GM18499 (cell line): ENCODE measurements around the gene CYFIP1.

ENCODE experiments used
- ATAC-seq: cut with Tn5 transposase; IDR thresholded peaks from one replicate; pipeline ENCODE4 v1.9.1; 2021; ENCODE audit warnings: moderate number of reproducible peaks; ENCODE audit not compliant: insufficient read depth, unreplicated experiment

Gene CYFIP1

DNA sequence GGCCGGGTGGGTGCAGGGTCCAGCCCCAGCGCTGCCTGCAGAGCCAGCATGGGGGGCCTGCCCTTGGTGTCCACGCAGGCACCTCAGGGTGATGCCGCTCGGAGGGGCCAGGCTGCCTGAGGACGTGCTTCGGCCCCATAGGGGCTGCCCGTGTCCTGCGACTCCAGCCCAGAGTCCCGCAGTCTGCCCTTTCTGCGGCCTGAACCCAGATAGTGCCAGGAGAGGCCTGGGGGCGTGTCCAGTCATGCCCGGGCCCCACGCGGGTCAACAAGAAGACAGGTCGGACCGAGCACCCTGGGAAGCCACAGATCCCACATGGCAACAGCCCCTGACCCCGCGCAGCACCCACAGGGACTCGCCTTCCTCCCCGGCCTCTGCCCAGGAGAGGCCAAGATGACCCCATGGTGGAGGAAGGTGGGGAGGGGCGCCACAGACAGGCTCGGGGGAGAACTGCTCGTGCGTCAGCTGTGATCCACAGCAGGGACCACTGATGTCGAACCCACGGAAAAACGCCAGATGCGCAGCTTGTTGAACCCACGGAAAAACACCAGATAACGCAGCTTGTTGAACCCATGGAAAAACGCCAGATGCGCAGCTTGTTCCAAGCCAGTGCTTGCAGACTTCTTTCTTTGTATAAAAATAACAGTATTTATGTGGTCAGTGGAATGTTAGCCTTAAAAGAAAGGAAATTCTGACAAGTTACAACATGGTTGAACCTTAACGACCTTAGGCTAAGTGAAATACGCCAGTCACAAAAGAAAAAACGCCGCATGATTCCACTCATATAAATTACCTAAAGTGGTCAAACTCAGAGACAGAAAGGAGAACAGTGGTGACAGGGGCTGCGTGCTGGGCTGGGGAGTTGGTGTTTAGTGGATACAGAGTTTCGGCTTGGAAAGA lies 28.5 kb downstream of the CYFIP1 start:
- no peak for ATAC-seq

DNA sequence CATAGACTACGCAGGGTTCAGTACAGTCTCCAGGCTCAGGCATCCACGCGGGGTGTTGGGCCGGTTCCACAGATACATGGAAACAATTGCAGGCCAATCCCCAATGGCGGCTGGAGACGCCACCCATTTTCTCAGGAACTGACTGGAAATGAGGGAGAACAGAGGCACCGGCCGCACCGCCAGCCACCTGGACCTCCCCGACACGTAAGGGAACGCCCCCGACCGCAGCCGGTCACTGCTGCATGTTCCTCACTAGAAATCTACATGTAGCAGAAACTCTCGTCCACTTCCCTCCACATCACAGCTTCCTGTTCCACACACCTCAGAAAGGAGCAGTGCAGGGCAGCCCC lies 29.2 kb downstream of the CYFIP1 start:
- ATAC-seq: no peak

DNA sequence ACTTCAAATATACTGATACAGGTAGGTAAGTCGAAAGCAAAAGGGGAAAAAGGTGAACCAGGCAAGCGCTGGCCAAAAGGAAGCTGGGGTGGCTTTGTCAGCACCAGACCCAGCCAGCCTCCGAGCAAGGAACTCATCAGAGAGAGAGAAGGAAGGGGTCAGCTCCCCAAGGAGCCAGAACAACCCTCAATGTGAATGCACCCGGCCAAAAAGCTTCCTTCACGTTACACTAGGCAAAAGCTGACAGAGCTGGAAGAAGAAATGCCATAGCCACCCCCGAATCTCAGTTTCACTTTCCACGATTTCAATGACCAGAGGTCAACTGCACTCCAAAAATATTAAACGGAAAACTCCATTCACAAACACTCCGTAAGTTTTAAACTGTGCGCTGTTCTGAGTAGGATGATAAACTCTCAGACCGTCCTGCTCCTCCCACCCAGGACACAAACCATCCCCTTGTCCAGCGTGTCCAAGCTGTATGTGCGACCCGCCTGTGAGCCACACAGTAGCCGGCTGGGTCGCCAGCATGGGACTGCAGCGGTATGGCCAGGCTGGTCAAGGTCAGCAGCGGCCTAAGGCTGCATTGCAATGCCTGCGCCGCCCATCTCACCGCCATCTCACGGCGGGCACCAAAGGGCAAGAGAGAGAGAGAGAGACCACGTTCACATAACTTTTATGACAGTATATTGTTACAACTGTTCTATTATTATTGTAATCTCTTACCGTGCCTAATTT lies 29.7 kb downstream of the CYFIP1 start:
- no peak for ATAC-seq

DNA sequence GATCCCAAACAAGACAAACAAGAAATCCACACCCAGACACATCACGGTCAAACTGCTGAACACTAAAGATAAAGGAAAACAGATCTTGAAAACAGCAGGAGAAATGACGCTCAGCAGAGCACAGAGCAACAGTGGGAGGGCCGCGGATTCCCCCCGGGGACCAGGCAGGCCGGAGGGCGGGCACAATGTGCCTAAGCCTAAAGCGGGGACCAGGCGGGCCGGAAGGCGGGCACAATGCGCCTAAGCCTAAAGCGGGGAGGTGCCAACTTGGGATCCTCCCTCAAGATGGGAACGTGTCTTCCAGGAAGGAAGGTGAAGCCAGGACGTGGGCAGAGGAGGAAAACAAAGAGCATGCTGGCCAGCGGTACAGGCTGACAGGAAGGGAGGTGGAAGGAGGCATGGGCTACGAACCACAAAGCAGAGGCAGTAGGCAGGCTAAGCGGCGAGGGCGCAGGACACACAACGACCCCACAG lies 31.1 kb downstream of the CYFIP1 start:
- ATAC-seq: no peak

DNA sequence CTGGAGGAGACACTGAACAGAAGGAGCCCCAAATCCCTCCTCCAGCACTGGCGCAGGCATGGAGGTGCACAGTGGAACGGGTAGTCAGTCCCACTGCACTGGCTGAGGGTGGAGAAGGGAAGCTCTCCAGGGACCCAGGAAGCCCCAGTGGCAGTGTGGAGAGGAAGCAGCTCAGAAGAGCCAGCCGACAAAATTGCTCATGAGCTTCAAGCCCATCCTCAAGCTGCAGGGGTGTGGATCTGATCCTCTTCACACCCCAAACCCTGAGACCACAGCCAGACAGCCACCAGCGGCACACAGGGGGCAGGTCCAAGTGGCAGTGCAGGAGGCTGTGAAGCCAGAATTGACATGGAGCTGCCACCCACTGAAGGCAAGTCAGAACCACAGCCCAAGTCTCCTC lies 32.1 kb downstream of the CYFIP1 start:
- no peak for ATAC-seq

DNA sequence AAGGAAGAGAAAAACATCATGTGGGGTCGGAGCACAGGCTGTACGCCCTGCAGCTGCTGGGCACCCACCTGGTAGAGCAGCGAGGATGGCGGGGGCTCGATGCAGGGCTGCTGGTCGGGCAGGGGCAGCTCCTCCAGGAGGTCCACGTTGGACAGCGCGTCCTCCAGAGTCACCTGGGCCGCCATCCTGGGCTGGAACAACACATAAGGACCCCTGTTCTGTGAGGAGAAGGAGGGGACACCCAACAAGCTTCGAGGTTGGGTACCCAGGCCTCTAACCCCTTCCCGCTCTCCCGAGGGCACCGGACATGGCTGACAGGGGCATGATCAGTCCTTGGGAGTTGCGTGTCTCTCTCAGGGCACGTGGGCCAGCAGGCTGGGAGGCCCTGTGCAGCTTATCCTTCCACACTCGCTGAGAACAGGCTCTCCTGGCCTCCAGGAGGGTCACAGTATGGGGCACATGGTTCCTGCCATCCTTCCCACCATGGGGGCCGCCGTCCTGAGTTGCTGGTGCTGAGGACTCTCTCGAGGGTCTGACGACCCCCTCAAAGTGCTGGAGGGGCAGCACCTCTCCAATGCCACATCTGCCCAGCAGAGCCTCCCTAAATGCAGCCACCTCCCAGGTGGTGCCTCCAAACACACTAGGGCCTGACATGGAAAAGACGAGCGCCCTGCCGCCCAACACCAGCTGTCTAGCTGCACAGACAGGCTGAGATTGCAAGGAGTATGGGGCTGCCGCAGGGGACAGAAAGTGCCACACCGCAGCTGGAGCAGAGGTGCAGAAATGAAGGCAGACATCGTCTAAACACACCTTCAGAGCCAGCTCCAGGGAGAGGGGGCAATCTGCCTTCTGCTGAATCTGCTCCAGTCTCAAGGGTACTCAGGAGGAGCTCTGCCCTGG lies 32.8 kb downstream of the CYFIP1 start:
- no peak for ATAC-seq

DNA sequence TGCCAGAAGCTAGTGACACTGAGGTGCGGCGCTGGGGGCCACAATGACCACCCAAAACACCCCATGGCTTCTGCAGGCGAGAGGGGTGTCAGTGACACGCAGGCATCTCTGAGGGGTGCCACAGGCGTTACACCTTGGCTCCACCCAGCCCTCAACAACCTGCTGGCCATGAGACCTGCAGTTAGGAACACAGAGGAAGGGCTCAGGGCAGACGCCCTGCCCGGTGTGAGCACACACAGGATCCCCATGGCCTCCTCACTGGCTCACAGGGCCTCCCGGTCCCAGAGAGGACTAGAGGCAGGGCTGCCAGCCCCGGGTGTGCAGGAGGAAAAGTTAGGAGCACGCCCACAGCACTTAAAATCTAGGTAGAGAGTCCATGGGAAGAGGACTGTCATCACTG lies 35.1 kb downstream of the CYFIP1 start:
- no peak for ATAC-seq

DNA sequence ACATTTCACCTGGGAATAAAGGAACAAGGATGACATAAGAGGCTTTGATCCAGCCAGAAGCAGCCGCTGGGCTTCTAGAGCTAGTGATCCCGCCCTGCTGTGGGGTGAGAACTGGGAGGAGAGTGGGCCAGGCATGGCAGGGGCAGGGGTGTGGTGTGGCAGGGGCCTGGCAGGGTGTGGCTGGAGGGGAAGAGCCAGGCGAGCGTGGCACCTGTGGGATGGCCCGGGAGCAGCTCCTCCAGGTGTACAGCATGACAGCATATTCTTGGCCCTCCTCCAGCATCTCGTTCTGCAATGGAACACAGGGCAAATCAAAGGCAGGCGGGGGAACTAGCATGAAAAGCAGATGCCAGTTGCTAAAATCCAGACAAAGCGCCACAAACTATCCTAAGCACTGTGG lies 35.5 kb downstream of the CYFIP1 start:
- ATAC-seq: no peak

DNA sequence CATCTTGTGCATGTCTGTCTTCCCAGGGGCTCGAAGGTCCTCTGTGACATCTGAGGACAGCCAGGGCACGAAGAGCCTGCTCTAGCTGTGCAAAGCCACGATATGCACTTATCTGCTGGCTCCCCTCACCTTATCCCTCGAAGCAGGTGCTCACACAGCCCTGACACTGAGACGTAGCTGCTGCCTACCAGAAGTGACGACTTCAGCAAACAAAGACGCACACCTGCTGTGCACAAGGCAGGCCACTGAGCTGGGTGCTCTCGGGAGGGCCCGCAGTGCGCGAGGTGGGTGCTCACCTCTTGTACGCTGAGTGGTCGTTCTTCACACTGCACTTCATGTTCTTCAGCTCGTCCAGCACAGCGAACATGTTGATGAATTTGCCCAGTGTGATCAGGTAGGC lies 37.3 kb downstream of the CYFIP1 start:
- no peak for ATAC-seq

DNA sequence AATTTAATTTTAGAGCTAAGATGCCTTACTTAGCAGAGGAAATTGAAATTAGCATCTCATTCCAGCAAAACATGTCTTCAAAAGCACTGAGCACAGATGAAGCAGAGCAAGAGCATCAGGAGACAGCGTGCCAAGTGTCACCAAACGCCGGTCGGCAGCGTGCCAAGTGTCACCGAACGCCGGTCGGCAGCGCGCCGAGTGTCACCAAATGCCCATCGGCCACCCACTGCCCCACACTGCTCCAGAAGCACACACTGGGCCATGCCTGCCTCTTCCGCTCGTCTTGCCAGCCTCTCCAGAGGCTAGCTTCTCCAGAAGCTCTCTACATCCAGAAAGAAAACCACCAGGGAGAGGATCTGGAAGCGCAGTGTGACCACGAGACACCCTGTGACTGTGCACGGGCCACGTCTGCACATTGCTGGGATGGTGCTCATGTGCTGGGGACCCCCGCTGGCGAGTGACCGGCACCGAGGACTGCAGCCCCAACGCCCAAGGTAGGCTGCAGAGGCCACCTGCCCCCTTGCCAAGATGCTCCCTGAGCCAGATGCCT lies 37.8 kb downstream of the CYFIP1 start:
- ATAC-seq: no peak

DNA sequence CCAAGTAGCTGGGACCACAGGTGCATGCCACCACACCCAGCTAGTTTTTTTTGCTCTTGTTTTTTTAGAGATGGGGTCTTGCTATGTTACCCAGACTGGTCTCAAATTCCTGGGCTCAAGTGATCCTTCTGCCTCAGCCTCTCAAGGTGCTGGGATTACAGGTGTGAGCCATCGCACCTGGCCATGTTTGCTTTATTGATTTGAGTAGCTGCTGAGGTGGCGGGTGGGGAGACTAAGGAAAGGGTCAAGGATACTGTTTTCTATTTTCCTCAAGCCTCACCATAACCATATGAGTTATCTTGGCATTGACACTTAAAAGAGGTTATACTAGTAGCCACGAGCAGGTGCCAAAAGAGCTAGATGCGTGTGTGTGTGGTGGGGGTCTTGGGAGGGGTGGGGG lies 39.0 kb downstream of the CYFIP1 start:
- no peak for ATAC-seq

DNA sequence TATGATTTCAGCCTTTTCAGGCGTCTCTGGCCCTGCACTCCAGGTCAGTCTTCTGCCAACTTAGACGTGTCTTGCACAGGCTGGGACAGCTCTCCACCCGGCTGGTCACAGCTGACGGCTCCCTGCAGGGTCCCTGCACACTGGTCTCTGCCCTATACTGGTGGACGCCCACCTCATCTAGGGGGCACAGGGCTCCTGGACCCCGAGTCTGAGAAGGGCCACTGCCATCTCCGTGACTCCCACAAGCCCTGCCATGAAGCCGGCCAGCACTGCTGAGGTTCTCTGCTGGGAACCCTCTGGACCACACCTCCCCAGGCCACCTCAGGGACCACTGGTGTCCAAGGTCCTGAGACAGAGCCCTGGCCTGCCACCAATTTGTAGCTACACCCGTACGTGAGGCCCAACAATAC lies 40.5 kb downstream of the CYFIP1 start:
- no peak for ATAC-seq

DNA sequence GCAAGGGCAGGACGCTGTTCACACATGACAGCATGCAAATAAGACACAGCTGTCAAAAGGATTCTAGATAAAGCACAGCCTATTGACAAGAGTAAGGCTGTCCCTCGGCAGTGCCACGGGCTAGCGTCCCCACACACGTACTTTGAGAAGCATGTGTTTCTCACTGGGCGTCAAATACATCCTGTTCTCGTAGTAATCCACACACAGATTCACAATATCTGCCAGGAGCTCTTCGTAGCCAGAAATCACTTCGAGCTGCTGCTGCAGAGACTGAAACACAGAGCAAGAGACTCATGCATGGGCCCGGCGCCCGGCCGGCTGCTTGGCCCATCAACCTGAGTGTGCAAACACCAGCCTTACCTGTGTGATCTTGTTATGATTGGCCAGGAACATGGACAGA lies 41.1 kb downstream of the CYFIP1 start:
- no peak for ATAC-seq

DNA sequence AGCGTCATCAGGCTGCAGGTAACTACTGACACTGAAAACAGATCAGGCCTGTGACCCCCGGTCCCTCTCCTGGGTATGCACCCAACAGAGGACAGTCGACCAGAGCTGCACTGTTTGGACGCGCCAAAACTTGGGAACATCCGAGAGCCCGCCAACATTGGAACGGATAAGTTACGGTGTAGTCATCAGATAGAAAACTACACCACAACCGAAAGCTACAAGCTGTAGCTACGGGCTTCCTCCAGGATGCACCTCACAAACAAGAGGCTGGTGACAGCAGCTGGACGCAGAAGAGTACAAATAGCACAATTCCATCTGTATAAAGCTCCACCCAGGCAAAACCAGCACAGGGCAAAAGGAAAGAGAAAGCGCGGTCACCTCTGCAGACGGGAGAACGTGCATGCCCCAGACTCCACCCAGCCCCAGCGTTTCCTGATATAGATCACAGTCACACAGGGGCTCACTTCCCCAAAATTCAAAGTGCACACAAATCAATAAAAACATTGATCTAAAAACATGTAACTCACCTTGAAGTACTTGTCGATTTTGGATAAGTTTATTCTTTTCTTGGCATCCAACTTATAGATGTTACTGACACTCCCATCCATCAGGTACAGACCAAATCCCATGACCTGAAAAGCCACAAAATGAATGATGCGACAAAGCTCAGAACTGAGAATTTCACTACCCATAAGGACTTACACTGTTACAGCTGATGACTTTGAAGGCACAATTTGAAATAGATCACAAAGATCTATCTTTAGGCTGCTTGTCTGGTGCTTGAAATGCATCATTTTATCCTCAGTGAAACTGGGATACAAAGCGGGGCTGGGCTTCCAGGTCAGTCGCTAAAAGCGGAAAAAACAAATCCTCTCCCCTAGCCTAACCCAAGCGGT lies 43.3 kb downstream of the CYFIP1 start:
- ATAC-seq: peak; percentile 61

DNA sequence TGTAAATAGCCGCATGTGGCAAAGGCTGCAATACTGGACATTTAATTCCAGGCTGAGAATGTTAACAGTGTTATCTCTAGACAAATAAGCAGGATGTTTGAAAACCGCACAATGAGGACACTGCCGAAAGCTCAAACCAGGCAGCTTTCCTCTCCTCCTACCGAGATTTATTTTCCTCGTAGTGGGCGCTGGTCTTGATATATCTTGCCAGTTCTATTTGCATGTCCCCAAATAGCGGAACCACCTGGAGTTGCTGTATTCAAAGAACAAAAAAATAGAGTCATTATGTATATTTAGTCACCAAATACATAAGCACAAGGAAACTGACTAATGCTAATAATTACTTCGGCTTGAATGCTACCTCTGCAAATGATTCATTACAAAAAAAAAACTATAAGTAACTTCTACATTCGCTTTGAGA lies 46.5 kb downstream of the CYFIP1 start:
- no peak for ATAC-seq

DNA sequence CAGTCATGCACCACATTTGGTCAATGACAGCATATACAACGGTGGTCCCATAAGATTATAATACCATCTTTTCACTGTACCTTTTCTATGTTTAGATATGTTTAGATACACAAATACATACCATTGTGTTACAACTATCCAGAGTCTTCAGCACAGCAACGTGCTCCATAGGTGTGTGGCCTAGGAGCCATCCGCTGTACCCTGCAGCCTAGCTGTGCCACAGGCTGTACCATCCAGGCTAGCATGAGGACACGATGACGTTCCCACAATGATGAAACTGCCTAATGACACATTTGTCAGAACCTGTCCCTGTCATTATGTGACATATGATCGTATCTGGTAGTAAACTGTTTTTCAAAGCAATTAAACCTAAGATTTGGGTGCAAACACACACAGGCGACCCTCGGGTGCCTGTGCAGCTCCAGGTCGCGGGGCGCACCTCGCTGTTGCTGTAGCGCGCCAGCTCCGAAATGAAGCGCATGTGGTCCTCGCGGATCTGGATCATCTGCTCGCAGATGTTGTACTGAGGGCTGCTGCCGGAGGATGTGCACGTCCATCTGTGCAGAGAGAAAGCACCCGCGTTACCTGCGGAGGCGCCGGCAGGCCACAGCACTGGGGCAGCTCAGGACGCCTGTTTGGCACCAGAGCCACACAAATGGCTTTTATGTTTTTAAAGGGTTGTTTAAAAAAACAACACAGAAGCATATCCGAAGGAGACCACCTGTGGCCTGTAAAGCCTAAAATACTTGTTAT lies 48.2 kb downstream of the CYFIP1 start:
- no peak for ATAC-seq

DNA sequence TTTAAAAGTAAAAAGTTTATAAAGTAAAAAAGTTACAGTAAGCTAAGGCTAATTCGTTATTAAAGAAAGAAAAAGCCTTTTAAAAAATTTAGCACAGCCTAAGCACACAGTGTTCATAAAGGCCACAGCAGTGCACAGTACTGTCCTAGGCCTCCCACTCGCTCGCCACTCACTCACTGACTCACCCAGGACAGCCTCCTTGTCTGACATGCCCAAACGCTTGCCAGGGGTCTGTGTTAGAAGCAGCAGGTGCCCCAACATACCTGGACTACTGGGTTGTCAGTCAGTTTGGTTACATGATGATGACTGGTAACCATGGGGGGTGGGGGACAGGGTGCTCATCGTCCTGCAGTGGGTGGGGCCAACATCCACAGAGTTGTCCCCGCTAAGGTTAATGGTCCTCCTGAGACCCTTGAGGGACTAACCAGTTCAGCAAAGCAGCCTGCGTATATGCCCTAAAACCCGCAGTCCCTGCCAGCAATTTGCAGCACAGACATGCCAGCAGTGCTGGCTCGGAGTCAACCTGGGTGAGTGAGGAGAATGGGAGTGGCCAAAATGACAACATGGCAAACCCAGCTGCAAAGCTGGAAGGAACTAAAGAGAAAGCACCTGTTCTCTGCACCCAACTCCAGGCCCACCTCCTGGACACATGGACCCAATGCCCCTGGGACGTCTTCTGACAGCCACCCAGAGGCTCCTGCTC lies 49.2 kb downstream of the CYFIP1 start:
- no peak for ATAC-seq

DNA sequence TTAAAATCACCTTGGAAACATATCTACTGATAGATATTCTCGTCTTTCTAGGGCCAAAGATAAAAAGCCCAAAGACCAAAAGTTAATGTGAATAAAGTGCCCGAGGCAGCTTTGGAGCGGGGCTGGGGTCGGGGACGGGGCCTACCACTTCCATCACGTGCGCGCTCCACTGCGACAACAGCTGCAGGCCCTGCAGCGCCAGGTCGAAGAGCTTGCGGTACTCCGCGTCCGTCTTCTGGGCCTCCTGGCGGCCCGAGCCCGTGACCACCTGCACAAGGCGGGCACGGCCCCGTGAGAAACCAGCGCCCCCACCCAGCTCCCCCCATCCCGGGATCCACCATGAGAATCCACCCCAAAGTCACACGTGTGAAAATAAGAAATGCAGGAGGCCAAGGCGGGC lies 52.4 kb downstream of the CYFIP1 start:
- no peak for ATAC-seq
